Suprapubic skin (tissue), 4 donors: ENCODE data around the gene BPIFB2.

Experiments used
- EP300 ChIP-seq: sonication (generic); formaldehyde crosslinking; IDR thresholded peaks from one replicate; pipeline ENCODE4 v1.6.1; 2017; ENCODE audit warnings: antibody characterized with exemption
- POLR2A ChIP-seq, 2 donors: fragments of 450-650 bp; IDR thresholded peaks; one replicate each; pipeline ENCODE4 v1.6.1; 2017; ENCODE audit warnings: antibody characterized with exemption in 2 of 2, mild to moderate bottlenecking in 2 of 2, moderate library complexity in 2 of 2
- POLR2AphosphoS5 ChIP-seq, 3 donors: sonication (generic); formaldehyde crosslinking; IDR thresholded peaks; one replicate each; pipeline ENCODE4 v1.6.1; 2017; ENCODE audit warnings: antibody characterized with exemption in 3 of 3
- TF ChIP-seq, protein P1 (sequence below), 2 donors: fragments of 200-600 bp in 1 of 2; fragments of 450-650 bp in 1 of 2; sonication (generic) in 1 of 2; IDR thresholded peaks; one replicate each; pipeline ENCODE4 v1.5.1; 2016 to 2019; ENCODE audit warnings: antibody characterized with exemption in 2 of 2, mild to moderate bottlenecking in 1 of 2, moderate library complexity in 1 of 2

GRCh38 chr20:33005908-33006775 is 1.4 kb upstream of the BPIFB2 start:
- TF ChIP-seq, protein P1, sequence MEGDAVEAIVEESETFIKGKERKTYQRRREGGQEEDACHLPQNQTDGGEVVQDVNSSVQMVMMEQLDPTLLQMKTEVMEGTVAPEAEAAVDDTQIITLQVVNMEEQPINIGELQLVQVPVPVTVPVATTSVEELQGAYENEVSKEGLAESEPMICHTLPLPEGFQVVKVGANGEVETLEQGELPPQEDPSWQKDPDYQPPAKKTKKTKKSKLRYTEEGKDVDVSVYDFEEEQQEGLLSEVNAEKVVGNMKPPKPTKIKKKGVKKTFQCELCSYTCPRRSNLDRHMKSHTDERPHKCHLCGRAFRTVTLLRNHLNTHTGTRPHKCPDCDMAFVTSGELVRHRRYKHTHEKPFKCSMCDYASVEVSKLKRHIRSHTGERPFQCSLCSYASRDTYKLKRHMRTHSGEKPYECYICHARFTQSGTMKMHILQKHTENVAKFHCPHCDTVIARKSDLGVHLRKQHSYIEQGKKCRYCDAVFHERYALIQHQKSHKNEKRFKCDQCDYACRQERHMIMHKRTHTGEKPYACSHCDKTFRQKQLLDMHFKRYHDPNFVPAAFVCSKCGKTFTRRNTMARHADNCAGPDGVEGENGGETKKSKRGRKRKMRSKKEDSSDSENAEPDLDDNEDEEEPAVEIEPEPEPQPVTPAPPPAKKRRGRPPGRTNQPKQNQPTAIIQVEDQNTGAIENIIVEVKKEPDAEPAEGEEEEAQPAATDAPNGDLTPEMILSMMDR (IDR thresholded peaks at IDR 0.05) = no peak
- TF ChIP-seq POLR2A (IDR thresholded peaks at IDR 0.05) = no peak
- no peak for TF ChIP-seq POLR2AphosphoS5 (IDR thresholded peaks at IDR 0.05)
- TF ChIP-seq EP300 = no peak
